Measurements from ENCODE around the gene SH2D4B.

Gene SH2D4B

DNA sequence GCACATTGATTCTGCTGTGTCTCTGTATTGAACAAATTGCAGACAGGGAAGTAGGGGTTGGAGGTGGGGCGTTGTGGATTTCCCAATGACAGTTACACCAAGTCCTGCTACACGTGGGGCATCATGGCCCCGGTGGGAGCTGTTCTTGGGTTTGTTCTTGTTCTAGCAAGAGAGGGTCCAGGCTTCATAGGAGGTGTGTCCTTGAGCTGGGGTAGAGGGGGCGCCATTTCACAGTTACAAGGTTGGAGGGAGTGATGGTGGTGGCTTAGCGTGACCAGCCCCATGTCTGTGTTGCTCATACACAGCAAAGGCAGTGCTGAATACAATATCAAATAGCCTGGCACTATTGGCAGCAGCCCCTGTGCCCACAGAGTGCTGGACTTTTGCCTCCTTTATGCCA, 15.7 kb downstream of the SH2D4B start:
- no peak overlapping the region for H3K4me3 ChIP-seq (ENCODE audit: low read depth, low read length)
- H3K27ac ChIP-seq = no peak overlapping the region
- DNase-seq = no peak
- TF ChIP-seq, protein P1, sequence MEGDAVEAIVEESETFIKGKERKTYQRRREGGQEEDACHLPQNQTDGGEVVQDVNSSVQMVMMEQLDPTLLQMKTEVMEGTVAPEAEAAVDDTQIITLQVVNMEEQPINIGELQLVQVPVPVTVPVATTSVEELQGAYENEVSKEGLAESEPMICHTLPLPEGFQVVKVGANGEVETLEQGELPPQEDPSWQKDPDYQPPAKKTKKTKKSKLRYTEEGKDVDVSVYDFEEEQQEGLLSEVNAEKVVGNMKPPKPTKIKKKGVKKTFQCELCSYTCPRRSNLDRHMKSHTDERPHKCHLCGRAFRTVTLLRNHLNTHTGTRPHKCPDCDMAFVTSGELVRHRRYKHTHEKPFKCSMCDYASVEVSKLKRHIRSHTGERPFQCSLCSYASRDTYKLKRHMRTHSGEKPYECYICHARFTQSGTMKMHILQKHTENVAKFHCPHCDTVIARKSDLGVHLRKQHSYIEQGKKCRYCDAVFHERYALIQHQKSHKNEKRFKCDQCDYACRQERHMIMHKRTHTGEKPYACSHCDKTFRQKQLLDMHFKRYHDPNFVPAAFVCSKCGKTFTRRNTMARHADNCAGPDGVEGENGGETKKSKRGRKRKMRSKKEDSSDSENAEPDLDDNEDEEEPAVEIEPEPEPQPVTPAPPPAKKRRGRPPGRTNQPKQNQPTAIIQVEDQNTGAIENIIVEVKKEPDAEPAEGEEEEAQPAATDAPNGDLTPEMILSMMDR (IDR thresholded peaks at IDR 0.05; ENCODE audit: low read depth, low read length) = no peak
- no peaks in the 10 kb centered on the region for H3K27me3 ChIP-seq (ENCODE audit: insufficient read depth, low read depth, severe bottlenecking)
- H3K9me3 ChIP-seq (ENCODE audit: severe bottlenecking) = no peaks in the 10 kb centered on the region
- no peaks in the 10 kb centered on the region for H3K36me3 ChIP-seq

DNA sequence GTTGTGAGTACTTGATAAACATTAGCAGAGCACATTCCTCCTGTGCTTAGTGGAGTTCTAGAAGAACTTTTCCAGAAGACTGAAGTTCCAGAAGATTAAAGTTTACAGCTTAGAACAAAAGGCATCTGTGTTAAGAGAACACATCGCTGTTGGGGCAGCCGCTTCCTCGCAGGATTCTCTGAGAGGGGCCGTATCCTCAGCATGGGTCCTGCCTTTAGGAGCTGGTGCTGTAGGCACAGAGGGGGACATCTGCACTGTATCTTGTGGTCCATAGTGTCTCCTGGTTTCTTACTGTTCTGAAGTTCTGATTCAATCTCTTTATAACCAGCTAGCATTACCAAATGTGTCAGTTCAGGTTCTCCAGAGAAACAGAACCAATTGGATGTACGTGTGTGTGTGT, 16.3 kb downstream of the SH2D4B start:
- H3K9me3 ChIP-seq (ENCODE audit: severe bottlenecking) = no peaks in the 10 kb centered on the region
- DNase-seq = no peak
- no peaks in the 10 kb centered on the region for H3K27me3 ChIP-seq (ENCODE audit: insufficient read depth, low read depth, severe bottlenecking)
- no peaks in the 10 kb centered on the region for H3K36me3 ChIP-seq
- H3K4me3 ChIP-seq (ENCODE audit: low read depth, low read length) = no peak overlapping the region
- H3K27ac ChIP-seq = no peak overlapping the region
- TF ChIP-seq, protein P1 (IDR thresholded peaks at IDR 0.05; ENCODE audit: low read depth, low read length) = no peak

DNA sequence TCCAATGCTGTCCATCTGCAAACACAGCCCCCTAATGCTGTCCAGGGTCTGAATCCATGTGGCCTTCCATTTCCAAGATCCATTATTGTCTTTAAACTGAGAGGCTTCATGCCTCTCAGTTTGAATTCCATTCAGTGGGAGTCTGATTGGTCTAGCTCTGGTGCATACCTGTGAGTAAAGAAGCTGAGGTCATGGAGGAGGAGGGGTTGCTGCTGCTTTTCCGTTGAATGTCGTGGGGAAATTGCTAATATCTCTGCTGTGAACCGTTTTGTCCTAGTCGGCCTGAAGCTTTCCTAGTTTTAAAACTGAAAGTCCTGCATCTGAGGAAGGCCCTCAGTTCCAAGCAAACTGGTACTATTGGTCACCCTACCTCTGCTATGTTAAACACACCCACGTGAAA, 17.7 kb downstream of the SH2D4B start:
- Histone ChIP-seq H3K27ac (no peak overlapping the region), H3K36me3 (no peaks in the 10 kb centered on the region), H3K4me3 (ENCODE audit: low read depth, low read length) (no peak overlapping the region), H3K9me3 (ENCODE audit: severe bottlenecking) (no peaks in the 10 kb centered on the region), H3K27me3 (ENCODE audit: insufficient read depth, low read depth, severe bottlenecking) (no peaks in the 10 kb centered on the region)
- TF ChIP-seq, protein P1 (IDR thresholded peaks at IDR 0.05; ENCODE audit: low read depth, low read length) = no peak
- DNase-seq = no peak

DNA sequence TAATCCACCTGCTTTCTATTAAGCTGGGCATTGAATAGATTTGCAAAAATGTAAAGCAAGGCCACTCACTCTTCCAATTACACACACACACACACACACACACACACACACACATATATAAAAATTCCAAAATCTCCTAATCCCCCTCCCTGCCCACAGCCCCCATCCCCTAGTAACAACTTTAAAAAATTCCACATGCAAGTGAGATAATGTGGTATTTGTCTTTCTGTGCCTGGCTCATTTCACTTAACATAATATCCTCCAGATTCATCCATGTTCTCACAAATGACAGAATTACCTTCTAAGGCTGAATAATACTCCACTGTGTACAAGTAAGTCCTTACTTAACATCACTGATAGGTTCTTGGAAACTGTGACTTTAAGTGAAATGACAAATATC, 24.2 kb downstream of the SH2D4B start:
- TF ChIP-seq, protein P1 (IDR thresholded peaks at IDR 0.05; ENCODE audit: low read depth, low read length) = no peak
- DNase-seq = no peak
- no peaks in the 10 kb centered on the region for H3K27me3 ChIP-seq (ENCODE audit: insufficient read depth, low read depth, severe bottlenecking)
- H3K4me3 ChIP-seq (ENCODE audit: low read depth, low read length) = no peak overlapping the region
- no peaks in the 10 kb centered on the region for H3K36me3 ChIP-seq
- H3K9me3 ChIP-seq (ENCODE audit: severe bottlenecking) = no peaks in the 10 kb centered on the region
- H3K27ac ChIP-seq = no peak overlapping the region

DNA sequence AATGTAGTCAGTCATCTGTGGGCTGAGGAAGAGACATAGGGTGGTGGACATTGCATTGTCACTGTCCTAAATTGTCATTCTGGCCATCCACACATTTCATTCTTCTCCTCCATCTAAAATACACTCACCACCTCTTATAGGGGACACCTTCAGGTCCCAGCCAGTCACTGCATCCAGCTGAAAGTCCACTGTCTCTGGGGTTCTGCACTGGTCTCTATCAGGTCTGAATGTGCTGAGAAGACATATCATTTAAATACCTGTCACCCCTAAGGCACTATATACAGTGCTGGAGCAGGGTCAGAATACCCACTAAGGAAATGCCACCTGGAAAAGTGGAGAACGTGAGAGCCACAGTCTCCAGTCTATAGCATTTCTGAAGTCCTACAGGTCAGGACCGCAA, 29.6 kb downstream of the SH2D4B start:
- TF ChIP-seq, protein P1 (IDR thresholded peaks at IDR 0.05; ENCODE audit: low read depth, low read length) = 0 out of 2 replicates have a peak, but pooled peaks have one; percentile 18
- H3K4me3 ChIP-seq (ENCODE audit: low read depth, low read length) = no peak overlapping the region
- no peaks in the 10 kb centered on the region for H3K36me3 ChIP-seq
- no peaks in the 10 kb centered on the region for H3K9me3 ChIP-seq (ENCODE audit: severe bottlenecking)
- DNase-seq = no peak
- no peak overlapping the region for H3K27ac ChIP-seq
- H3K27me3 ChIP-seq (ENCODE audit: insufficient read depth, low read depth, severe bottlenecking) = no peaks in the 10 kb centered on the region

DNA sequence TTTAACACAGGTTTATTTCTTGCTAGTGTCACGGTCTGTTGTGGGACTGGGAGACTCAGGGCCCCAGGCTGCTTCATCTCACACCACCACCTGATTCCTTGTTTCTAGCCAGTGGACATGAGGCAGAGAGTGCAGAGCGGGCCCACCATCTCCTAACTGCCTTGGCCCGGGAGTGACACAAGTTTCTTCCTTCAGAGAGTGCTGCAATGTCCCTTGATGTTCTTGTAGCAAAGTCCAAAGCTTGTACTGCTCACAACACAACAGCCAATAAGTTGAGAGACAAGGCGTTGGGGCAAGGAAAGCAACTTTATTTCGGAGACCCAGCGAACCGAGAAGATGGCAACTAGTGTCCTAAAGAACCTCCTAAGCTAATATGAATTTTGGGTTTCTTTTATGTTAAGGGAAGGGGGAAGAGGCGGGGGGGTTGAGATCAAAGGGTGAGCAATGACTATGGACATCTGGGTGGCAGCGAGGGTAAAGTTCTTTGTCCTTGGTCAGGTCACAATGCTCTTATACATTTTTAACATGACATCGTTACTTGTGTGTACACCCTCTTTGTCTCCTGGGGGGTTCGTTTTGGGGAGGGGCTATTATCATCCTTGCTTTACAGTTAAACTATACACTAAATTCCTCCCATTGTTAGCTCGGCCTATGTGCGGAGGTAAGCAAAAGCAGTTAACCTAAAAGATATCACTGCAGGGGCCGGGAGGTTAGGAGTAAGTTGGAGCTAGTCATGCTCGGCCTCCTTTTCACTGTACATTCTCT, 31.6 kb downstream of the SH2D4B start:
- no peak for DNase-seq
- no peak overlapping the region for H3K4me3 ChIP-seq (ENCODE audit: low read depth, low read length)
- TF ChIP-seq, protein P1 (IDR thresholded peaks at IDR 0.05; ENCODE audit: low read depth, low read length) = no peak
- H3K9me3 ChIP-seq (ENCODE audit: severe bottlenecking) = no peaks in the 10 kb centered on the region
- no peak overlapping the region for H3K27ac ChIP-seq
- H3K27me3 ChIP-seq (ENCODE audit: insufficient read depth, low read depth, severe bottlenecking) = no peaks in the 10 kb centered on the region
- H3K36me3 ChIP-seq = no peaks in the 10 kb centered on the region
